Testis (tissue), 3 donors: ENCODE measurements around the gene NARS2. TPM values are rescaled to one million over a fixed set of nuclear protein-coding genes. Genes with fewer than 3 reads are reported as not detected.

Experiments
- DNase-seq: peaks from one replicate; pipeline ENCODE4 v3.0.0-alpha.2; 2019
- H3K27ac ChIP-seq, 2 donors: fragments of 200-600 bp; sonication (generic); one replicate each; pipeline ENCODE4 v1.5.1; 2019
- H3K27me3 ChIP-seq: fragments of 200-600 bp; sonication (generic); one replicate; pipeline ENCODE4 v1.5.1; 2019
- H3K36me3 ChIP-seq: fragments of 200-600 bp; sonication (generic); one replicate; pipeline ENCODE4 v1.5.1; 2017; ENCODE audit warnings: low read depth; ENCODE audit errors: missing control alignments
- H3K4me1 ChIP-seq: fragments of 200-600 bp; sonication (generic); one replicate; pipeline ENCODE4 v1.5.1; 2019
- H3K4me3 ChIP-seq, 2 donors: fragments of 200-600 bp; sonication (generic); one replicate each; pipeline ENCODE4 v1.5.1; 2017 to 2019
- H3K9me3 ChIP-seq: fragments of 200-600 bp; sonication (generic); one replicate; pipeline ENCODE4 v1.5.1; 2017
- CTCF ChIP-seq, 3 experiments: fragments of 450-650 bp in 2 of 3; fragments of 200-600 bp in 1 of 3; sonication (generic) in 1 of 3; IDR thresholded peaks; one replicate each; pipeline ENCODE4 v1.5.1; 2016 to 2019; ENCODE audit warnings: antibody characterized with exemption in 3 of 3, mild to moderate bottlenecking in 2 of 3, moderate library complexity in 1 of 3
- POLR2A ChIP-seq: fragments of 450-650 bp; IDR thresholded peaks from one replicate; pipeline ENCODE4 v1.6.1; 2017; ENCODE audit warnings: antibody characterized with exemption, mild to moderate bottlenecking, moderate library complexity
- WGBS, 2 donors: methylation state at CpG; one replicate each; pipeline ENCODE4 v1.1.5; 2018; 5-methylcytosine and 5-hydroxymethylcytosine counted together
- intact Hi-C: fragments of 100-400 bp; cut with DNase I; formaldehyde crosslinking; loops from one replicate; pipeline ENCODE4 v1.15.1; 2023; ENCODE audit warnings: low total_unique reads
- polyA plus RNA-seq: library from polyadenylated mRNA; stranded (reverse); fragments of 350-450 nt; fragmentation: Illumina TruSeq; extraction: RNeasy Lipid Tissue Mini Kit (QIAGEN cat#74804); gene quantifications from one replicate; pipeline ENCODE4 v1.2.3, GENCODE V29; 2014; ENCODE audit warnings: low read depth, low replicate concordance; ENCODE audit not compliant: insufficient read depth
- total RNA-seq, 2 donors: library from RNA; depleted of rRNA; stranded (reverse); fragments of >200 nt; gene quantifications; one replicate each; pipeline ENCODE4 v1.2.3, GENCODE V29; 2016

Gene NARS2
- total and polyA plus RNA-seq, 3 donors from 2014 or later = 9.8 to 22.6 (median 21.3) TPM

DNA sequence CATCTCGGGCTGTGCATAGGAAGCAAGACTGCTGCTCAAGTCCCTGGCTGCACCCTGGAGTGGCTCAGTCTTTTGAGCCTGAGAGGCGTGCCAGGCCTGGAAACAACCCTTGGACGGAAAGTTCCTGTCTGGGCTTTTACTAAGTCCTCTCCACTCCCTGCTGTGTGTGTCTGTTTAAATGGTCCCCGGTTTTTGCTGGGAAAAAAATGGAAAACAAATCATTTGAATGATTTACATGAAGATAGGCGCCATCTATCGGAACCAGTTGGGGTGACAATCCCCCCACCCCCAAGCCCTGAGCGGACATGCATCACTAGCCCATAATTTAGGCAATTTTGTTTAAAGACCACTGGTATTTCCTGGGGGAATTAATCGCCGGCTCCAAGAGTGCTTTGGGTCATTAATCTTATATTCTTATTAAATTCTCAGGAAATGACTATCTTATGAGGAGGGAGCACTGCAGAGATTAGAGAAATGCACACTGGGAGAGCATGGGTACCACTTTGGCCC lies 154.4 kb downstream of the NARS2 start:
- Histone ChIP-seq H3K9me3 (no peaks in the 10 kb centered on the region), H3K27ac (peak overlapping the region in 1 of 2 donors; percentile 42), H3K27me3 (no peaks in the 10 kb centered on the region), H3K4me3 (no peak overlapping the region), H3K36me3 (no peaks in the 10 kb centered on the region), H3K4me1 (peaks cover 5% of the 10 kb centered on the region)
- intact Hi-C loops = no loop called here
- peak; percentile 77 for DNase-seq
- peak in 2 of 3 experiments; percentile 66 to 76 for TF ChIP-seq CTCF (IDR thresholded peaks at IDR 0.05)
- TF ChIP-seq POLR2A = no peak
- 12 to 20% methylated on average over 9 of the region's 9 CpGs for WGBS, 2 donors

DNA sequence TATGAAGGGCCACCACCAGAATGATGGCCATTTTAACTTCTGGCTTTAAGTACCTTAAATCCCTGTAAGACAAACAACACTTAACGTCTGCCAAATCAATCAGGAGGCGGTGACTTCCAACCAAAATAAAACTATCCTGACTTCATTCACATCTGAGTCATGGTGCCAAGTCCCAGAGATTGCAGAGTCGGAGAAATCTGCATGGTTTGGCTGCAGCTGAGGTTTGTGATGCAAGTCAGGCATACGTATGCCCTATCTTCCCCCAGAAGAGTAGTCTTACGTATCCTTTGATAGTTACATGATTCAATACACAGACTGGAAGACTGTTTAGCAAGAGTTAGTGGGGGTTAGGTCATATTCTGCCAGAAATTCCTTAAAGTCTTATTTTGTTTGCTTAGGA lies 155.3 kb downstream of the NARS2 start:
- Histone ChIP-seq H3K36me3 (no peaks in the 10 kb centered on the region), H3K27ac (no peak overlapping the region), H3K9me3 (no peaks in the 10 kb centered on the region), H3K27me3 (no peaks in the 10 kb centered on the region), H3K4me3 (no peak overlapping the region), H3K4me1 (peaks cover 5% of the 10 kb centered on the region)
- intact Hi-C loops = loop anchor here (10.0 kb wide), 1 partner anchor 145 kb away; no protein-coding TSS in a partner anchor
- TF ChIP-seq POLR2A = no peak
- no peak for TF ChIP-seq CTCF (IDR thresholded peaks at IDR 0.05)
- WGBS, 2 donors = 24 to 37% methylated on average over 5 of the region's 5 CpGs
- DNase-seq = peak; percentile 29

DNA sequence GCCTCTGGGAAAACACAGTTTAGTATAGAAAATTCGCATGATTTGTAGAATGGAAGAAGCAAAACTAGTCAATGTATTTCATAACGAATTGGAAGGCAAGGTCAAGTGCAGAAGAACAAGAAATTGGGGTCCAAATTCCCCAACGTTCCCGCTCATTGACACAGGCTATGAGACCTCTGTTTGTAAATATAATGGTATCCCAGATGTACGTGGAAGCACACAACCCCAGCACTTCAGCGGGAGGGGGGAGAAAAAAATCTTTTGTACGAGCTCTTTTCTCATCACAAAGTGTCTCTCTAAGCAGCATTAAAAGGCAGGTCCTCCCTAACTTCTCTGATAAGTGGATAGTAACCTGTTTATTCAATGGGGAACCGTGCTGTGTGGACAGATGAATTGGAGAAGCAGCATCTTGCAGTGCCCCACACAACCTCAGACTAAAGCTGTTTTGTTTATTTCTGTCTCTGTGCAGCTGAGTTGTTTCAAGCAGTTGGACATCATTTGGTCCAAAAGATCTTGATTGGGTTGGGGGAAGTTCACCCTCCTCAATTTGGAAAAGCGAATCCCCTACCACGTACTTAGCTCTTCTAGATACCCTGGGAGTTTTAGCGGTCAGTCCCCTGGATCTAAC lies 156.0 kb downstream of the NARS2 start:
- H3K27ac ChIP-seq = peak overlapping the region in 1 of 2 donors; percentile 88
- H3K4me3 ChIP-seq = peak overlapping the region; percentile 81 to 86
- H3K27me3 ChIP-seq = no peaks in the 10 kb centered on the region
- H3K4me1 ChIP-seq = peaks cover 5% of the 10 kb centered on the region
- no peaks in the 10 kb centered on the region for H3K9me3 ChIP-seq
- no peaks in the 10 kb centered on the region for H3K36me3 ChIP-seq
- WGBS, 2 donors = 13 to 17% methylated on average over 11 of the region's 11 CpGs
- TF ChIP-seq POLR2A (no peak), CTCF (IDR thresholded peaks at IDR 0.05) (no peak)
- intact Hi-C loops = loop anchor here (10.0 kb wide), 1 partner anchor 146 kb away; no protein-coding TSS in a partner anchor
- DNase-seq = no peak

DNA sequence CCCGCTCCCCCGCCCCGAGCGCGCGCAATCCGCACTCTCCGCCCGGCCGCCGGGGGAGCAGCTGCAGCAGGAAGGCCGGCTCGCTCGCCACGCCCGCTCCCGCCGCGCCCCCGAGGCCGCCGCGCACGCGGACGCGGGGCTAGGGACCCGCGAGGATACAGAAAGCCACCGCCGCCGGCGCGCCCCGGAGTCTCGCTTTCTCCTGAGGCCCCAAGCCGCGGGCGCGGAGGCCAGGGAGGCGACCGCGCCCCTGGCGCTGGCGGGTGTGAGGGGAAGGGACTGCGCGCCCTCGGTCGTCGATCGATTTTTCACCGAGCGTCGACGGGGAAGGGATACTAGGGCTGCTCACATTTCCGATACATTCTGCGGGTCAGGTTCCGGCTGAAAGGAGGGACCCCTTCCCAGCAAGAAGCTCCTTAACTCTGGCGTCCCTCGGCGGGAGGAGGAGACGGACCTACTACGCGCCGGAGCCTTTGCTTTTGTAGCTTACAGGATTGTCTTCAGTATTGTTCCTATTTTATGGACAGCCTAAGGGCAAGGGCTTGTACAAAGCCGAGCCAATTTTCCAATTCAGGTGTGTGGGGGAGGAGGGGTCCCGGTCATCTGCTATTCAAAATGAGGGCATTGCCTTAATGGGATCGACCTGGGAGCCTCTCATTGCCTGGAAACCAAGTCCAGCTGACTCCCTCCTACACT lies 156.6 kb downstream of the NARS2 start:
- H3K36me3 ChIP-seq = no peaks in the 10 kb centered on the region
- WGBS, 2 donors = 1 to 2% methylated on average over 13 to 46 of the region's 68 CpGs

More for the DNA sequence above, 156.6 kb downstream of the NARS2 start:
- intact Hi-C loops = loop anchor here (10.0 kb wide), 1 partner anchor 147 kb away; no protein-coding TSS in a partner anchor
- peak overlapping the region; percentile 87 to 88 for H3K27ac ChIP-seq
- H3K9me3 ChIP-seq = no peaks in the 10 kb centered on the region
- peak; percentile 83 for DNase-seq
- H3K27me3 ChIP-seq = no peaks in the 10 kb centered on the region
- no peak for TF ChIP-seq POLR2A
- TF ChIP-seq CTCF (IDR thresholded peaks at IDR 0.05) = peak in 2 of 3 experiments; percentile 17 to 52
- H3K4me3 ChIP-seq = peak overlapping the region; percentile 81 to 86
- H3K4me1 ChIP-seq = peaks cover 5% of the 10 kb centered on the region
